Ectodermal cell (in vitro differentiated cells): ENCODE data around the gene HNRNPA0. TPM values are rescaled to one million over a fixed set of nuclear protein-coding genes. Genes with fewer than 3 reads are reported as not detected.
A peak's percentile ranks its signal among the peaks of the same experiment; 100 is the strongest.
"Not testable (repeated sequence)": the region's sequence is repeated elsewhere in the genome, so short reads cannot be mapped to it uniquely, and the experiment has no call there.

Source experiments
- H3K27ac ChIP-seq: 2 replicates; pipeline ENCODE4 v1.7.0; 2013; ENCODE audit warnings: mild to moderate bottlenecking, low read depth, low read length; ENCODE audit not compliant: insufficient read depth, poor library complexity, severe bottlenecking
- H3K27me3 ChIP-seq: 2 replicates; pipeline ENCODE4 v1.7.0; 2013; ENCODE audit warnings: mild to moderate bottlenecking, low read length; ENCODE audit not compliant: insufficient read depth, control insufficient read depth, poor library complexity, severe bottlenecking
- H3K36me3 ChIP-seq: one replicate; pipeline ENCODE4 v1.7.0; 2013; ENCODE audit warnings: low read length; ENCODE audit not compliant: control insufficient read depth, insufficient read depth
- H3K4me1 ChIP-seq: one replicate; pipeline ENCODE4 v1.7.0; 2013; ENCODE audit warnings: low read length; ENCODE audit not compliant: control insufficient read depth, insufficient read depth
- H3K4me3 ChIP-seq: 2 replicates; pipeline ENCODE4 v1.7.0; 2013; ENCODE audit warnings: low read depth, low read length, control low read depth; ENCODE audit not compliant: insufficient read depth
- H3K9me3 ChIP-seq: 2 replicates; pipeline ENCODE4 v1.7.0; 2013; ENCODE audit warnings: mild to moderate bottlenecking, low read length, moderate library complexity; ENCODE audit not compliant: control insufficient read depth
- WGBS, 2 experiments: methylation state at CpG; one replicate each; pipeline ENCODE4 v1.1.7; 2013; ENCODE audit warnings: missing lambda C conversion rate in 2 of 2; 5-methylcytosine and 5-hydroxymethylcytosine counted together
- polyA plus RNA-seq, 4 experiments: library from polyadenylated mRNA; stranded (reverse); fragments of 50-300 nt; gene quantifications; one replicate each; pipeline ENCODE4 v1.2.3, GENCODE V29; 2013

HNRNPA0 gene
- polyA plus RNA-seq (2013, experiment 1 of 4) = 123 TPM
- polyA plus RNA-seq (2013, experiment 2 of 4) = 128 TPM
- polyA plus RNA-seq (2013, experiment 3 of 4) = 78.3 TPM
- 85.6 TPM for polyA plus RNA-seq (2013, experiment 4 of 4)

DNA sequence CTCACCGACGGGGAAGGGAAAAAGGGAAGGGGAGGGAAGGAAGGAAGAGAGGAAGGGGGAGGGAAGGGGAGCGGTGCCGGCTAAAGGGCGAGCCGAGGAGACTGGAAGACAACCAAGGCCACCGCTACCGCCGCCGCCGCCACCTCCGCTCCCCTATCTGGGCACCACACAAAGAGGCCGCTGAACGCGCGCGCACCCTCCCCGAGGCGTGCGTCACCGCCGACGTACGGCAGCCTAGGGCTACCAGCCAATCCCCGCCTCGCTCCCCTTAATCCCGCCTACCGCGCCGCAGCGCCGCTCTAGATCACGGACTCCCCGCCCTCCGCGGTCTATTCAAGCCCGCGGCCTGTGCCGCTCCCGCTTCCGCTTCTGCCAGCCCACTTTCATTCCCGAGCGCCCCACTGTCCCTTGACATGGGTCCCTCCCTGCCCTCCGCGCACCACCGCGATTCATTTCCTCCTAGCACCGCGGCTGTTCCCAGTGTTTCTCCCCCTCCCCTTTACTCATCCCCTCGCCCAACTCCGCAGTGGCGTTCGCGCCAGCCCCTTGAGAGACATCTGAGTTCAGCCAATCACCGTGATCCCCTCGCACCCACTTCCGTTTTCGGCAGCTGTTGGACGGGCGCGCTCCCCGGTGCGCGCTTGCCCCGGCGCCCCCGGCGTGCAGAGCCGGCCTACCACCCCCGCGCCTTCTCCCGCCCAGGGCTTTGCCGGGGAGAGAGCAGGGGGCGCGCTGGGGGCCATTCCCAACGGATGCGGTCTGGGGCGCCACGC lies at the start of gene HNRNPA0:
Gene HNRNPA0, minus strand, starts transcription at position 176 of the 773 bp plus-strand sequence. CDS start 297 bp downstream, outside the sequence.
- H3K27ac ChIP-seq = peak within 1 kb of the TSS; percentile 100
- no peaks in the 10 kb centered on the region for H3K36me3 ChIP-seq
- H3K9me3 ChIP-seq = no peaks in the 10 kb centered on the region
- no peaks in the 10 kb centered on the region for H3K27me3 ChIP-seq
- H3K4me1 ChIP-seq = peaks cover 5% of the 10 kb centered on the region
- WGBS, 2 experiments = 0% methylated on average over 79 of the region's 79 CpGs
- peak within 1 kb of the TSS; percentile 98 for H3K4me3 ChIP-seq

DNA sequence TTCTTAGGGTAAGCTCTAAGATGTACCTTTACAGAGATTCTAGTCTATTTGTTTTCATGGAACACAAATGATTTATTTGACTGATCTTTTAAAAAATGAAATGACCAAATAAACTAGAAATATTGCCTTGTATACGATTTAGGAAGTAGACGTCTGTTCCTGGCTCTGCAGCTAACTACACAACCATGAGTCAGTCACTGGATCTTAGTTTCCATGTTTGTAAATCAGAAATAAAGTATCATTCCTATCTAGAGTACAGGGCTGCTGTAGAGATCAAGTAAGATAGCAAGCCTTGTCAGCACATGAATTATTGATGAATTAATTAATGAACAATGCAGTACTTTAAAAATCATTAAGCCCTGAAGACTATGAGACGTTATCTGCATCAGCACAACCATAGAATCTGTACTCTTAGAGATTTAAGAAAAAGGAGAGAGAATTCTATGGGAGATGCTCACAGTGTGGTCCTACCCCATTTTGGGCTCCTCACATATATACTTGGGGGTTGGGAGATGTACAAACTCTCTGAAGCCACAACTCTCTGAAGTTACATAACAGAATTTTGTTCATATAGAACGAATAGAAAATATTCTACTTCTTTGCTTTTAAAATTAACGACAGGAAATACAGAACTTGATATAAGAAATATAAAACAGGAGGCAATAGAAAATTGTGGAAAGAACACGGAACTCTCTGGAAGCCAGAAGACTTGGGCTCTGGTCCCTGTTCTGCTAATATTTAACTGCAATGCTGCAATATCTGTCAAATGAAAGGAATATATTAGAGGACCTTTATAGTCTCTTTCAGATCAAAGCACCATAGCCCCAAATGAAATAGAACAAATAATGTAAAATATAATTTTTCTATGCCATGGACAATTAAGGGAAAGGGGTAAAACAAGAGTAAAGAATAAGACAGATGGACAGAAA lies 48.4 kb upstream of the HNRNPA0 start:
- no peaks in the 10 kb centered on the region for H3K9me3 ChIP-seq
- no peaks in the 10 kb centered on the region for H3K4me1 ChIP-seq
- 89 to 100% methylated on average over 4 of the region's 6 CpGs for WGBS, 2 experiments
- no peaks in the 10 kb centered on the region for H3K27me3 ChIP-seq
- H3K4me3 ChIP-seq = no peak overlapping the region
- no peak overlapping the region for H3K27ac ChIP-seq
- H3K36me3 ChIP-seq = no peaks in the 10 kb centered on the region

DNA sequence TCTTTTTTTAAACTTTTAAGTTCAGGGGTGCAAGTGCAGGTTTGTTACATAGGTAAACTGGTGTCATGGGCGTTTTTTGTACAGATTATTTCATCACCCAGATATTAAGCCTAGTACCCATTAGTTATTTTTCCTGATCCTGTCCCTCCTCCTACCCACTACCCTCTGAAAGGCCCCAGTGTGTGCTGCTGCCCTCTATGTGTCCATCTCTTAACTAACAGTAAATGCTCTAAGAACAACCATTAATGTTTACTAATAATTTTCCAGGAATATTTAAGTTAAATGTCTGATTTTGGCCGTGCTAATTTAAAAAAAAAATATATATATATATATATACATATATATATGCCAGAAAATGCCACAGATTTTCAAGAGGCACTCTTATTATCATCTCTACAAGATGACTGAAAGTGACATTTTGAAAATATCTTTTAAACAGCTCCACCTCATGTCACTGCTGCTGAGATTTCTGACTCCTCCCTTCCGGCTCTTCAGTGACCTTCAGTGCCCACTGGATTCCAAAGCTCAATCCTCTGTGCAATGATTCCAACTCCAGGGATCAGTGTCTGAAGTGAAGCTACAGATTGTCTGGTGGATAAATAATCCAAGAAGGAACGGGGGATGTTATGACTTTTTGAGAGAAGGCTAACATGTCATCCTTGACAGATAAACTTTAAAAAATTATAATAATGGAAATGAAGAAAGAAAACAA lies 46.7 kb upstream of the HNRNPA0 start:
- Histone ChIP-seq H3K27me3 (no peaks in the 10 kb centered on the region), H3K36me3 (no peaks in the 10 kb centered on the region), H3K4me1 (no peaks in the 10 kb centered on the region), H3K27ac (no peak overlapping the region), H3K9me3 (no peaks in the 10 kb centered on the region), H3K4me3 (no peak overlapping the region)
- WGBS, 2 experiments = 83 to 88% methylated on average over 3 of the region's 4 CpGs

DNA sequence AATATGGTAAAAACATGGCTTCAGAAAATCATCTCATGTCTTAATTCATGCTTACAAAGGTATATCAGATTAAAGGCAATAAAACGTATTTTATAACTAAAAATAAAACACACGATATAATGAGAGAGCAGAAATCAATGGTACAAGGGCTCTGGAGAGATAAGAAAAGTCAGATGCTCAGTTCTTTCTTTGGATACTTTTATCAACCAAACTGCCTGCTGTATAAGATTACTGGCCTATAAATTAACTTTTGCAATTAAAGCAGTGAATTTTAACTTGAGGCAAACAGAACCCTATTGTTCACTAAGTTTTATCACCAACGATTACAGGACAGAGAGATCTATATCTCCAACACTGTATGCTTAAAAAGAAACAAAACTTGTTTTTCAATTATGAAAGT lies 42.1 kb upstream of the HNRNPA0 start:
- no peaks in the 10 kb centered on the region for H3K9me3 ChIP-seq
- no peak overlapping the region for H3K4me3 ChIP-seq
- no peak overlapping the region for H3K27ac ChIP-seq
- no peaks in the 10 kb centered on the region for H3K36me3 ChIP-seq
- no peaks in the 10 kb centered on the region for H3K4me1 ChIP-seq
- H3K27me3 ChIP-seq = no peaks in the 10 kb centered on the region
- WGBS, 2 experiments = 88 to 100% methylated on average over 2 to 3 of the region's 3 CpGs

DNA sequence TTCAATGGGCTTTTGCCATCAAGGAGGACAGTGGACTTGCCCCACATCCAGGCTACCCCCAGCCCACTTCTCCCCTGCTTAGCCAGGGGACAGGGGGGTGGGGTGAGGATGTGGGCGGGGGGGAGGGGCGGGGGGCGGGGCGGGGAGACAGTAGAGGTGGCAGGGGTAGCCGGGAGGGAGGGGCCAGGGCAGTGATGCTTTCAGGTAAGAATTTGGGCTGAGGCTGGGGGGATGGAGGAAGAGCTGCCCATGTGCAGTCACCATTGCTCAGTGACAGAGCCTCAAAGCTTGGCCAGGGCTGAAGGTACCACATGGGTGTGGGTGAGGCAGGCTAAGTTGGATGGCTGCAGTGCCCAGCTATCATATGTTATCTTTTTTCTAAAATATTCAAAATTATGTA lies 40.7 kb upstream of the HNRNPA0 start:
- no peaks in the 10 kb centered on the region for H3K4me1 ChIP-seq
- H3K4me3 ChIP-seq = no peak overlapping the region
- no peaks in the 10 kb centered on the region for H3K27me3 ChIP-seq
- no peak overlapping the region for H3K27ac ChIP-seq
- 57 to 63% methylated on average over 2 to 3 of the region's 5 CpGs for WGBS, 2 experiments
- no peaks in the 10 kb centered on the region for H3K9me3 ChIP-seq
- H3K36me3 ChIP-seq = no peaks in the 10 kb centered on the region

DNA sequence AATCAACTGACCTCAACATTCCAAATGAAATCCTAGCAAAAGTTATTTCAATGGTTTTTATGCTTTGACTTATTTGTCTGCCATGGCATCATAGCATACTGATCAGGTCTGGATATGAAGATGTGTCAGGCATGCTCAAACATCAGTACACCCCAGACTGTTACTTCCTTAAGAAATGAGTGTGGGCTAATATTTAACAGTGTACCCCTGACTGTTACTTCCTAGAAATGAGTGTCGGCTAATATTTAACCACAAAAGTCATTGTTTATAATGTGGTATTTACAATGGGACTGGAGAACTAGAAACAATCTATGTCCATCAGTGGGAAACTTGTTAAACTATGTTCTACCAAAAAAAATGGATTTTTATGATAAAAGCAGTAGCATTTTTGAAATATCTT lies 38.1 kb upstream of the HNRNPA0 start:
- Histone ChIP-seq H3K9me3 (no peaks in the 10 kb centered on the region), H3K27ac (no peak overlapping the region), H3K27me3 (no peaks in the 10 kb centered on the region), H3K36me3 (no peaks in the 10 kb centered on the region), H3K4me1 (no peaks in the 10 kb centered on the region), H3K4me3 (no peak overlapping the region)
- 100% methylated on average over 1 of the region's 1 CpG for WGBS, 2 experiments

DNA sequence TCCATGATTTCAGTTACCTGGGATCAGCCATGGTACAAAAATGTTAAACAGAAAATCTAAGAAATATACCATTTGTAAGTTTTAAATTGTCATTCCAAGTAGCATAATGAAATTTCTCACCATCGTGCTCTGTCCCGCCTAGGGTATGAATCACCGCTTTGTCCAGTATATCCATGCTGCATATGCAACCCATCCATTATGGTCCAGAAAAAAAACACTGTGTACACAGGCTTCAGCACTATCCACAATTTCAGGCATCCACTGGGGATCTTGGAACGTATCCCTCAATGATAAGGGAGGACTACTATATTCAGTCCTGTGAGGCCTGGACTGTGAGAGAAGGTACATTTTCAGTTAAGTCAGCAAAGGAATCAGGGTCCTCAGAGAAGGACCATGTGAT lies 37.6 kb upstream of the HNRNPA0 start:
- Histone ChIP-seq H3K9me3 (no peaks in the 10 kb centered on the region), H3K27ac (no peak overlapping the region), H3K36me3 (no peaks in the 10 kb centered on the region), H3K4me1 (no peaks in the 10 kb centered on the region), H3K27me3 (no peaks in the 10 kb centered on the region), H3K4me3 (no peak overlapping the region)
- 89 to 91% methylated on average over 4 of the region's 4 CpGs for WGBS, 2 experiments

DNA sequence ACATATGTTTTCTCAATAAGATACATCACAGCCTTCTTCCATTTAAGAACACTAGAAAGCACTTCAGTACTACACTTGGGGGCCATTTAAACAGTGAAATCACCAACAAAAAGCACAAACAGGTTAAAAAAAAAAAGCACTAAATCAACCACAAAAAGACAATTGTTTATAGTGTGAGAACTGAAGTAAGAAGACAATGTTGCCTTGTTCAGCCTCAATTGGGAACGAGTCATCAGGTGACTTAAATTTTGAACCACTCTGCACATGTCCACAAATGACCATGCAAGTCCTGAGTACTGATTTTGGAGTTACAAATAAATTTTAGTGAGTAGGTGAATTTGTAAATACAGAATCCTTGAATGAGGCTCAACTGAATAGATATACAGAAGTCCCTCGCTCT lies 37.2 kb upstream of the HNRNPA0 start:
- H3K27me3 ChIP-seq = no peaks in the 10 kb centered on the region
- WGBS, 2 experiments = 94 to 95% methylated on average over 2 of the region's 2 CpGs
- H3K36me3 ChIP-seq = no peaks in the 10 kb centered on the region
- no peak overlapping the region for H3K27ac ChIP-seq
- no peaks in the 10 kb centered on the region for H3K4me1 ChIP-seq
- no peak overlapping the region for H3K4me3 ChIP-seq
- no peaks in the 10 kb centered on the region for H3K9me3 ChIP-seq

DNA sequence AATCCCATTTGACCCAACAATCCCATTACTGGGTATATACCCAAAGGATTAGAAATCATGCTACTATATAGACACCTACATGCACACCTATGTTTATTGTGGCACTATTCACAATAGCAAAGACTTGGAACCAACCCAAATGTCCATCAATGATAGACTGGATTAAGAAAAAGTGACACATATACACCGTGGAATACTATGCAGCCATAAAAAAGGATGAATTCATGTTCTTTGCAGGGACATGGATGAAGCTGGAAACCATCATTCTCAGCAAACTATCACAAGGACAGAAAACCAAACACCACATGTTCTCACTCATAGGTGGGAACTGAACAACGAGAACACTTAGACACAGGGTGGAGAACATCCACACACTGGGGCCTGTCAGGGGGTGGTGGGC lies 34.4 kb upstream of the HNRNPA0 start:
- H3K36me3 ChIP-seq, H3K9me3 ChIP-seq, H3K4me1 ChIP-seq, H3K27me3 ChIP-seq, H3K4me3 ChIP-seq, H3K27ac ChIP-seq: not testable (repeated sequence)
- 89 to 100% methylated on average over 1 to 2 of the region's 2 CpGs for WGBS, 2 experiments
